NB4 (cell line): ENCODE measurements around the gene PSMA8.

Experiments used
- DNase-seq: peaks from one replicate; pipeline ENCODE4 v3.0.0; 2010; ENCODE audit warnings: low read depth
- H3K4me3 ChIP-seq: one replicate; pipeline ENCODE4 v1.5.1; 2011; ENCODE audit warnings: mild to moderate bottlenecking, low read depth, low read length, moderate library complexity
- CTCF ChIP-seq: IDR thresholded peaks from one replicate; pipeline ENCODE4 v1.5.1; 2012; ENCODE audit warnings: low read depth, low read length
- MAX ChIP-seq: IDR thresholded peaks from 2 replicates; pipeline ENCODE4 v1.6.1; 2011; ENCODE audit warnings: low read depth, low read length
- MYC ChIP-seq: IDR thresholded peaks from 2 replicates; pipeline ENCODE4 v1.6.1; 2011; ENCODE audit warnings: low read depth, low read length
- POLR2A ChIP-seq: IDR thresholded peaks from 2 replicates; pipeline ENCODE4 v1.6.1; 2011; ENCODE audit warnings: mild to moderate bottlenecking; ENCODE audit not compliant: insufficient read length; ENCODE audit errors: extremely low read depth

The PSMA8 gene

GRCh38 chr18:26090130-26091046, 43.3 kb upstream of the PSMA8 start, which contains the start of gene SS18:
Gene SS18, minus strand, starts transcription at chr18:26090613. Its CDS starts 44 bp downstream, at chr18:26090569.
- DNase-seq = peak; percentile 95
- H3K4me3 ChIP-seq = peak within 1 kb of the TSS; percentile 92
- TF ChIP-seq POLR2A (peak; percentile 51), CTCF (no peak), MYC (peak; percentile 35; the same call in 1 of the 2 replicates), MAX (0 out of 2 replicates have a peak, but pooled peaks have one; percentile 0)

GRCh38 chr18:26091047-26091630, 42.5 kb upstream of the PSMA8 start:
- H3K4me3 ChIP-seq = peak overlapping the region; percentile 92
- no peak for TF ChIP-seq CTCF
- TF ChIP-seq MYC = 0 out of 2 replicates have a peak, but pooled peaks have one; percentile 21
- TF ChIP-seq MAX = peak; percentile 36; the same call in 1 of the 2 replicates
- TF ChIP-seq POLR2A = no peak
- no peak for DNase-seq

- no peak for TF ChIP-seq MYC
- TF ChIP-seq POLR2A = no peak
- no peak for TF ChIP-seq MAX
- no peak for TF ChIP-seq CTCF
- no peak for DNase-seq
- H3K4me3 ChIP-seq = no peak overlapping the region
These were observed 36.8 kb upstream of the PSMA8 start for GRCh38 chr18:26096852-26097251.

GRCh38 chr18:26097563-26097962, 36.1 kb upstream of the PSMA8 start:
- DNase-seq = no peak
- TF ChIP-seq MAX (no peak), POLR2A (no peak), MYC (no peak), CTCF (no peak)
- H3K4me3 ChIP-seq = no peak overlapping the region

- no peak overlapping the region for H3K4me3 ChIP-seq
- peak; percentile 18 for DNase-seq
- TF ChIP-seq CTCF (peak; percentile 18), POLR2A (no peak)
These were observed 30.1 kb upstream of the PSMA8 start for GRCh38 chr18:26103579-26103978.
